Measurements from ENCODE around the gene SLC35E4. TPM values are rescaled to one million over a fixed set of nuclear protein-coding genes. Genes with fewer than 3 reads are reported as not detected.
A peak's percentile ranks its signal among the peaks of the same experiment; 100 is the strongest.

SLC35E4 gene
- total and polyA plus RNA-seq, 2 experiments from 2014 or later: 9.1 to 16.4 TPM

DNA sequence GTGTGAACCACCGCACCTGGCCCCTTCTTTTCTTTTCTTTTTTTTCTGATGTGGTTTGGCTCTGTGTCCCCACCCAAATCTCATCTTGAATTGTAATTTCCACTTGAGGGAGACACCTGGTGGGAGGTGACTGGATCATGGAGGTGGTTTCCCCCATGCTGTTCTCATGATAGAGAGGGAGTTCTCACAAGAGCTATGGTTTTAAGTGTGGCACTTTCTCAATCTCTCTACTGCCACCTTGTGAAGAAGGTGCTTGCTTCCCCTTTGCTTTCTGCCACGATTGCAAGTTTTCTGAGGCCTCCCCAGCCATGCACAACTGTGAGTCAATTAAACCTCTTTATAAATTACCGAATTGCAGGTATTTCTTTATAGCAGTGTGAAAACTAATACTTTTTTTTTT lies 33.5 kb upstream of the SLC35E4 start:
- no peaks in the 10 kb centered on the region for H4K20me1 ChIP-seq (ENCODE audit: insufficient read depth)
- in situ Hi-C loops (cut with MboI): no loop called here

DNA sequence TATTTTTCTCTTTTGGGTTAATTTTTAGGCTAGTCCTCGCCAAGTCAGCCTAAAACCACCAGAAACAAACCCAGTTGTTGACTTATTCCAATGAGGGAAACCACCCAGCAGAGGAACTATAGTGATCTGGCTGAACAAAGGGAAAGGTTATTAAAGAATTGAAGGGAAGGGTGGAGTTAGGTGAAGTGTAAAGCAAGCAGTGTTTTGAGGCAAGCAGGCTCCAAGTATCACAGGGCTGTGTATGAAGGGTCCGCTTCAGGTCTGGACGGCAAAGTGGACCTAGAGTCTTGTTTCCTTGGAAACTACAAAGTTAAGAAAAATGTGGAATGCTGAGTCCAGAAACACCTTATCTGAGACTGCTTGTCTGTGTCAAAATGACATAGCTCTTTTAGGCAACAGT lies 31.8 kb upstream of the SLC35E4 start:
- 77 to 80% methylated on average over 3 of the region's 3 CpGs for WGBS, 2 experiments (ENCODE audit: low coverage in 1 of 2, low lambda C conversion rate in 2 of 2, missing lambda C conversion rate in 2 of 2)
- H3K9ac ChIP-seq: no peak overlapping the region
- in situ Hi-C loops (cut with MboI): no loop called here
- no peak overlapping the region for H3K27ac ChIP-seq
- DNase-seq: no peak
- H3K79me2 ChIP-seq (ENCODE audit: insufficient read depth): no peaks in the 10 kb centered on the region
- H3K27me3 ChIP-seq (replicated peaks; ENCODE audit: insufficient read depth): no peaks in the 10 kb centered on the region
- H3K9me3 ChIP-seq (ENCODE audit: low read depth): no peaks in the 10 kb centered on the region
- no peak overlapping the region for H3K4me3 ChIP-seq
- no peaks in the 10 kb centered on the region for H4K20me1 ChIP-seq (ENCODE audit: insufficient read depth)
- TF ChIP-seq EZH2phosphoT487 (IDR thresholded peaks at IDR 0.05; ENCODE audit: insufficient read depth, low read depth) (no peak), EZH2 (IDR thresholded peaks at IDR 0.05; ENCODE audit: insufficient read depth, poor library complexity, severe bottlenecking) (no peak)
- H3F3A ChIP-seq (ENCODE audit: insufficient read depth): peaks cover 3% of the 10 kb centered on the region; the same call in 1 of the 2 replicates
- H3K4me1 ChIP-seq (ENCODE audit: insufficient read depth): peaks cover 13% of the 10 kb centered on the region
- no peaks in the 10 kb centered on the region for H3K36me3 ChIP-seq (ENCODE audit: low read depth)
- H3K9me2 ChIP-seq (ENCODE audit: insufficient read depth): no peaks in the 10 kb centered on the region
- H3K4me2 ChIP-seq (ENCODE audit: unreplicated experiment): no peak overlapping the region
- no peak overlapping the region for H2AFZ ChIP-seq

More for the DNA sequence above, 33.5 kb upstream of the SLC35E4 start:
- H3K27ac ChIP-seq: no peak overlapping the region
- H3K9ac ChIP-seq: no peak overlapping the region
- no peaks in the 10 kb centered on the region for H3K36me3 ChIP-seq (ENCODE audit: low read depth)
- no peak for TF ChIP-seq EZH2 (IDR thresholded peaks at IDR 0.05; ENCODE audit: insufficient read depth, poor library complexity, severe bottlenecking)
- TF ChIP-seq EZH2phosphoT487 (IDR thresholded peaks at IDR 0.05; ENCODE audit: insufficient read depth, low read depth): no peak
- H2AFZ ChIP-seq: no peak overlapping the region
- no peaks in the 10 kb centered on the region for H3K9me3 ChIP-seq (ENCODE audit: low read depth)
- H3F3A ChIP-seq (ENCODE audit: insufficient read depth): no peaks in the 10 kb centered on the region
- peak; percentile 56 for DNase-seq
- H3K4me1 ChIP-seq (ENCODE audit: insufficient read depth): peaks cover 6% of the 10 kb centered on the region; the same call in 1 of the 2 replicates
- WGBS, 2 experiments (ENCODE audit: low coverage in 1 of 2, low lambda C conversion rate in 2 of 2, missing lambda C conversion rate in 2 of 2): 41 to 45% methylated on average over 3 of the region's 3 CpGs
- no peaks in the 10 kb centered on the region for H3K9me2 ChIP-seq (ENCODE audit: insufficient read depth)
- H3K4me3 ChIP-seq: no peak overlapping the region
- H3K79me2 ChIP-seq (ENCODE audit: insufficient read depth): no peaks in the 10 kb centered on the region
- H3K4me2 ChIP-seq (ENCODE audit: unreplicated experiment): no peak overlapping the region
- no peaks in the 10 kb centered on the region for H3K27me3 ChIP-seq (replicated peaks; ENCODE audit: insufficient read depth)

DNA sequence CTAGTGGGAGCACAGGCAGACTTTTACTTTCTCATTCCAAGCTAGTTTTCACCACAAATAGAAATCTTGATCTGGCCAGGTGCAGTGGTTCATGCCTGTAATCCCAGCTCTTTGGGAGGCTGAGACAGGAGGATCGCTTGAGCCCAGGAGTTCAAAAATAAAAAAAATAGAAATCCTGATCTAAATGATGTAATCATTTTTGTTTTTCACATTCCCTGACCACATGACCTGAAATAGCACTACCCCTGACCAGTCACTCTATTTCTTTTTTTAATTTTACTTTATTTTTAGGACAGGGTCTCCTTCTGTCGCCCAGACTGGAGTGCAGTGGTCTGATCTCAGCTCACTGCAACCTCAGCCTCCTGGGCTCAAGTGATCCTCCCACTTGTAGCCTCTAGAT lies 30.9 kb upstream of the SLC35E4 start:
- Histone ChIP-seq H3K27me3 (replicated peaks; ENCODE audit: insufficient read depth) (no peaks in the 10 kb centered on the region), H3K4me1 (ENCODE audit: insufficient read depth) (peaks cover 23% of the 10 kb centered on the region), H4K20me1 (ENCODE audit: insufficient read depth) (no peaks in the 10 kb centered on the region), H2AFZ (no peak overlapping the region), H3K4me2 (ENCODE audit: unreplicated experiment) (no peak overlapping the region), H3K9me2 (ENCODE audit: insufficient read depth) (no peaks in the 10 kb centered on the region), H3F3A (ENCODE audit: insufficient read depth) (peaks cover 9% of the 10 kb centered on the region; the same call in 1 of the 2 replicates), H3K9ac (no peak overlapping the region), H3K27ac (no peak overlapping the region), H3K36me3 (ENCODE audit: low read depth) (no peaks in the 10 kb centered on the region), H3K79me2 (ENCODE audit: insufficient read depth) (no peaks in the 10 kb centered on the region), H3K9me3 (ENCODE audit: low read depth) (no peaks in the 10 kb centered on the region), H3K4me3 (no peak overlapping the region)
- in situ Hi-C loops (cut with MboI): no loop called here
- WGBS, 2 experiments (ENCODE audit: low coverage in 1 of 2, low lambda C conversion rate in 2 of 2, missing lambda C conversion rate in 2 of 2): 96 to 97% methylated on average over 2 of the region's 2 CpGs
- TF ChIP-seq EZH2phosphoT487 (IDR thresholded peaks at IDR 0.05; ENCODE audit: insufficient read depth, low read depth): no peak
- no peak for TF ChIP-seq EZH2 (IDR thresholded peaks at IDR 0.05; ENCODE audit: insufficient read depth, poor library complexity, severe bottlenecking)
- no peak for DNase-seq

DNA sequence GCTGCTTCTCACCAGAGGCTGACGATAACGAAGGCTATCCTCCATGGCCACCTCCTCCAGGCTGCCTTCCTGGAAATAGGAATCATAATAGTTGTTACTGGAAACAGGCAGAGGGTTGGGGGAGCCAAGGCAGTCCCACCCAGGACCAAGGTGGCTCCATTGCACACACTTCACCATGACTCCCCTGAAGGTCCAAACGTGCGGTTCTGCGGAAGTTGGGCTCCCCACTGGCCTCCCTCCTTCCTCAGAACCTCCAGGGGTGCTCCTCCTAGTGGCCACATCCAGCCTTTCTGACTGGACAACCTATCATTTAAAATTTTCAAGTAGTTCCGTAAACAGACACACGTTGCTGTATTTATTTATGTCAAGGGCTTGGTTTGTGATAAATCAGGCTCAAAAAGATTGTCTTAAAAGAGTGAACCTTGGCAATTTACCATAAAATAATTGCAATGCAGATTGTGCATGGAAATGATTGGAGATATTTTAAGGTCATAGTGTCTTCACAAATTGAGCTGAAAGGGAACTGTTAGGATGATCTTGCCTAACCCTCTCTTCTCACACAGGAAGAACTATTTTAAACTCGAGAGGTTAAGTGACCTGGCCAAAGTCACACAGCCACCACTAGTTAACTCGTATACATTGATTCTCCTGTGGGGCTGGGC lies 30.0 kb upstream of the SLC35E4 start:
- 0 out of 2 replicates have a peak overlapping the region, but pooled peaks have one; percentile 76 for H3K4me3 ChIP-seq
- H3K4me1 ChIP-seq (ENCODE audit: insufficient read depth): peaks cover 23% of the 10 kb centered on the region
- TF ChIP-seq EZH2 (IDR thresholded peaks at IDR 0.05; ENCODE audit: insufficient read depth, poor library complexity, severe bottlenecking) (no peak), EZH2phosphoT487 (IDR thresholded peaks at IDR 0.05; ENCODE audit: insufficient read depth, low read depth) (no peak)
- peak overlapping the region; percentile 98 for H2AFZ ChIP-seq
- H3K9me3 ChIP-seq (ENCODE audit: low read depth): no peaks in the 10 kb centered on the region
- H3F3A ChIP-seq (ENCODE audit: insufficient read depth): peaks cover 9% of the 10 kb centered on the region; the same call in 1 of the 2 replicates
- H3K9me2 ChIP-seq (ENCODE audit: insufficient read depth): no peaks in the 10 kb centered on the region
- no peaks in the 10 kb centered on the region for H3K36me3 ChIP-seq (ENCODE audit: low read depth)
- no peak overlapping the region for H3K27ac ChIP-seq
- in situ Hi-C loops (cut with MboI): no loop called here
- no peaks in the 10 kb centered on the region for H3K27me3 ChIP-seq (replicated peaks; ENCODE audit: insufficient read depth)
- H4K20me1 ChIP-seq (ENCODE audit: insufficient read depth): no peaks in the 10 kb centered on the region
- peak overlapping the region; percentile 78; the same call in 1 of the 2 replicates for H3K9ac ChIP-seq
- WGBS, 2 experiments (ENCODE audit: low coverage in 1 of 2, low lambda C conversion rate in 2 of 2, missing lambda C conversion rate in 2 of 2): 32 to 39% methylated on average over 9 of the region's 9 CpGs
- H3K79me2 ChIP-seq (ENCODE audit: insufficient read depth): no peaks in the 10 kb centered on the region
- peak; percentile 68 for DNase-seq
- H3K4me2 ChIP-seq (ENCODE audit: unreplicated experiment): peak overlapping the region; percentile 76
